ENCODE data around the gene GBX2.

The GBX2 gene

GRCh38 chr2:236180831-236181453 is 12.8 kb upstream of the GBX2 start:
- no peak for DNase-seq (ENCODE audit: low read depth)

DNA sequence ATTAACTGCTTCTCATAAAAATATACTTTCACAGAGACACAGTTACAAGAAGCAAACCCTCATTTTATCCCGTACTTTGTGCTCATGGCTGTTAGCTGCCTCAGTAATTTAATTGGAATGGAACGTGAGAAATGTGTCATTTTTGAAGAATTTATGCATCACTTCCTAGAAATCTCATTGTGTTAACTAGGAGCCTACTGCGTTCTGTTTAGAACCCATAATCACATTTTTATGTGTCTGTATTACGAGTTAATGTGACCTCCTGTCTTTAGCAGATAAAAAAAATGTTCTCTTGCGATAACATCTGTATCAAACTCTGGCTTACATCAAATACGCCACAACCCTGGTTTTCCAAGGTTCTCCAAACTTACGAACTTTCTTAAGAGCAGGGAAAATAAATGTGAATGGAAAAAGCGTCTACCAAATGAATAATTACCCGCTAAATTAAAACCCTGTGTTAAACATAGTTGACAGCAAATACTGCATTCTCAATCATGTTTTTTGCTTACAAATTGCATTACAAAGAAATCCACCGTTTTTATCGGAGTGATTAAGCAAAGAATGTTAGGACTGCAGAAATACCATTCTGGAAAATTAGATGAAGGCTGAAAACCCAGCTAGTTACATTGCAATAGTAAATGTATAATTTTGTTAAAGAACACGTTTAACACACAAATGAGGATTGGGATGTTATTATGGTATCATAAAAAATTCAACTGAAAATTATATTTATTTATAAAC is 12.1 kb upstream of the GBX2 start:
- no peak for DNase-seq (ENCODE audit: low read depth)

GRCh38 chr2:236179236-236180075 is 11.3 kb upstream of the GBX2 start:
- DNase-seq (ENCODE audit: low read depth), result no peak

- no peak for DNase-seq (ENCODE audit: low read depth)
Measured at GRCh38 chr2:236178890-236179235, 10.7 kb upstream of the GBX2 start.

DNA sequence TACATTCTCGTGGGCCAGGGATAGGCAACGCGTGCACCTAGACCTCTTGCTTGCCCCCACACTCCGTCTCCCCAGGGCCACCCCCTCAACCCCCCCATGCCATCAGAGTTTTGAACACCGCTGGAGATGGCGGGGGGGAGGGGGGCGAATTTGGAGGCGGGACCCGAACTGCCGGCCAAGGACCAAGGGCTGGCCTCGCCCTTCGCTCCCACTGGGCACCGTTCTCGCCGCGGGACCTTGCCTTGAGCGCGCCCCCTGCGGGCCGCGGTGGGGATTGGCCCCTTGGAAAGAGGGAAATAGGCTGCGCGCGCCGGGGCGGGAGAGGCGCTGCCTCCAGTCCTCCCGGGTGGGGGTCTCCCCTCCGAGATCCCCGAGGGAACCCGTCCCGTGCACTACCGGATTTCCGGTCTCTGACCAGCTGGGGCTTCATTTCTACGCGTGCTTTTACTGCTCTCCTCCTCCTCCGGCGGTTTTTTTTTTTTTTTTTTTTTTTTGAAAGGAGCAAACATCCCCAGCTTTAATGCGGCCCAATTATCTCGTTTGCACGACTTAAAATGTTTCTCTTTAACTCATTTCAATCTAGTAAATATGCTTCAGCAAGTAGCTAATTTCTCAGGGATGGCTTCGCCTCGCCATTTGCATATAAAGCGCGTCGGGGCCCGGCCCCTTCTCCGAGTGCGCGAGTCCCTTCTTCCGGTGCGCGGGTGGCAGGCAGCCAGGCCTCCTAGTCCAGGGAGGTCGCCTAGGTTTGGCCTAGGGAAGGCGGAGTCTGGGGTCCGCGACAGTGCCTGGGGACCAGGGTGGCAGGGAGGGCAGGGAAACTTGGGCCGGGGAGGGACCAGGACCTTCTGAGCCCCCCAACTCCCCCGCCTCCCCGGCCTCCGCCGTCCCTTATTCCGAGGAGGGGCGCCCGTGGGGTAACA is 10.0 kb upstream of the GBX2 start:
- DNase-seq (ENCODE audit: low read depth), result no peak

DNA sequence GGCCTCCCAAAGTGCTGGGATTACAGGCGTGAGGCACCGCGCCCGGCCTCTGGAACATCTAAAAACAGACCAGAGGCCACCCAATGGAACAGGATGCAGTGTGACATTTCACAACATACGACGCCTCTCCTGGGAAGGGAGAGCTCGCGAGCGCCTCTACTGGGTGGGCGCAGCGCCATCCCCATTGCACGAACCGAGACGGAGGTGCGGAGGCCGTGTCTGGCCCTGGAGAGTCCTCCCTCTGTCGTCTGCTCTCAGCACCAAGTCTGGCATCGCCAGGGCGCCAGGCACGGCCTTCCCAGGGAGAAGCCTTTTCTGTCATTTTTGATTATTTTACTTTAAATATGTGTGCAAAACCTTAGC is 9.4 kb upstream of the GBX2 start:
- DNase-seq (ENCODE audit: low read depth), result no peak

DNA sequence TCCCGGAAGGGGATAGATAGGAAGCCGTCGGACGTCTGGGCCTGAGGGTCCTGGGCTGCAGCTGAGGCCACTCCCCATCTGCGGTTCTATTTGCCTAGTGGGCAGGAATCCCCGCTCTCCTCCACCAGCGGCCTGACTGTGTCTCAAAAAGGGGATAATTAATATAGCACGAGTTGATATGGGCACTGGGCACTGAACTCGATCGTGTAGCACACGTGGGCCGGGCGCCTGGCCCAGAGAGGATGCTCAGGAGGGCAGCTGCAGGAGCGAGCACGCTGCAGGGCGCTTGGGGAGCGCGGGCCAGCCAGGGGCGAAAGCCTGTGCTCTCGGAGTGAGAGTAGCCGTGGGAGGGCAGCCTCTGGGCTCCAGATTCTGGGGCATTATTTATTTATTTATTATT is 8.8 kb upstream of the GBX2 start:
- DNase-seq (ENCODE audit: low read depth), result no peak

DNA sequence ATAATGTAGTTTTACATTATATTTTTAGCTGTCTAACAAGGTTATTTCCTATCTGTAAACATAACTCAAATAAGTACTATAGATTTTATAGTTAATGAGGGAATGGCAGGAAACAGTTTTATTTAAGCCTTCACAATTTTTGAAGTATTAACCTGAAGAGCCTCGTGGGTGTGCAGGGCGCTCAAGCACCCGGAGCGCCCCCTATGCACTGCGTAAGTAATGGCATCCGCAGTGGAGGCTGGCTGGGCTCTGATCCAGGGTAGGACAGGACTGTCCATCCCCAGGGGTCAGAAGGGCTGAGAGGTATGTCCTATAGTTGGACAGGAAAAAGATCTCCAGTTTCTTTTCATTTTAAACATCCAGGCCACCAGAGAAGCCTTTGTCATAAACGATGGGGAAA is 8.2 kb upstream of the GBX2 start:
- no peak for DNase-seq (ENCODE audit: low read depth)

DNA sequence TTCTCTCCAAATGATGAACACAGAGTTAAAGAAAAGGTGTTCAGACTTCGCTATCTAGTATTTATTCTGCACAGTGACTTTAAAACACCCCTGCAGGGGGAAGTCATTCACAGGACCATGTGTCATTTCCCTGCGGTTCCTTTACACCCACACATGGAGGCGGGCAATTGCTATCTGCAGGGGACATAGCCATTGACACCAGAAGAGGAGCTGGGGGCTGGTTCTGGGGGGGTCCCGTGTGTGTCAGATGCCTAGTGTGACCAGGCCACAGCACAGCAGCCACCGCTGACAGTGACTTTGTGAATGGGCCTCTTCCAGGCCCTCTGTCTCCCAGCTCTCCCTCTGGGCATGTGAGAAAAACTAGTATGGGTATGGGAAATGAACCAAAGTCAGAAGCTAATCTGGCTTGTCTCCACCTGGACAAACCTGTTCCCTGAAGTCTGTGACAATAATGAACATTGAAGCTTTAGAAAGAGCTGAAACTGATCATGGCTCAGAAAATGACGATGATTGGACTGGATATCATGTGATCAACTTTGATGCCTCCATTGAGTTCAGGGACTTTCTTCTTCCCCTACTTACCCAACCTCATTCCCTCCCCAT is 7.5 kb upstream of the GBX2 start:
- DNase-seq (ENCODE audit: low read depth), result no peak

- DNase-seq (ENCODE audit: low read depth), result no peak
Measured at GRCh38 chr2:236173729-236174607, 5.8 kb upstream of the GBX2 start.

DNA sequence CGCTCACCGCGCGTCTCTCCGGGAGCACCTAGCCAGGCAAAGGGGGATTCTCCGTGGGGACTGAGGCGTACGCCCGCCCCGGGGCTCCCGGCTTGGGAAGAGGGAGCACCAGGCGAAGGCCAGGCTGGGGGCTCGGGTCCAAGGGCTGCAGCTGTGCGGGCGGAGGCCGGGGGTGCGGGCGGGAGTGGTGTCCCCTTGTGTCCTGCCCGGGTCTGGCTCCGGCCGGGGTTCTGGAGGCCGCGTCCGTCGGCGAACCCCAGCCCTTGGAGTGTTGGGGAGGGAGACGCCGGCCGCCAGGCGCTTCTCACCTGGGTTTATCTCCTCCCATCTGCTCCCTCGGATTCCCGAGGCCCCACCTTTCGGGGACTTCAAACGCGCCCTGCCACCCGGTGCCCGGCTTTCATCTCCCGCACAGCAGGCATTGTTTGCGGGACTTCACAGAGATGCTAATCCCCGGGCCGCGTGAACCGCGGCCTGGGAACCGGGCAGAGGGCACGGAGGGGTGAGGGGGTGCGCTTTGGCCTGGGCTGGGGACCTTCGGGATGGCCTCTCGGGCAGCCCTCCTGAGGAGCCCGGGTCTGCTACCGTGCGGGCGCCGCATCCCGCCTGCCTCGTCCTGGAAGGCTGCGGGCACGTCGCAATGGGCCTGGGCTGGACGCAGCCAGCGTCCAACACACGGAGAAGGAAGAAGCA is 5.0 kb upstream of the GBX2 start:
- DNase-seq (ENCODE audit: low read depth), result no peak

DNA sequence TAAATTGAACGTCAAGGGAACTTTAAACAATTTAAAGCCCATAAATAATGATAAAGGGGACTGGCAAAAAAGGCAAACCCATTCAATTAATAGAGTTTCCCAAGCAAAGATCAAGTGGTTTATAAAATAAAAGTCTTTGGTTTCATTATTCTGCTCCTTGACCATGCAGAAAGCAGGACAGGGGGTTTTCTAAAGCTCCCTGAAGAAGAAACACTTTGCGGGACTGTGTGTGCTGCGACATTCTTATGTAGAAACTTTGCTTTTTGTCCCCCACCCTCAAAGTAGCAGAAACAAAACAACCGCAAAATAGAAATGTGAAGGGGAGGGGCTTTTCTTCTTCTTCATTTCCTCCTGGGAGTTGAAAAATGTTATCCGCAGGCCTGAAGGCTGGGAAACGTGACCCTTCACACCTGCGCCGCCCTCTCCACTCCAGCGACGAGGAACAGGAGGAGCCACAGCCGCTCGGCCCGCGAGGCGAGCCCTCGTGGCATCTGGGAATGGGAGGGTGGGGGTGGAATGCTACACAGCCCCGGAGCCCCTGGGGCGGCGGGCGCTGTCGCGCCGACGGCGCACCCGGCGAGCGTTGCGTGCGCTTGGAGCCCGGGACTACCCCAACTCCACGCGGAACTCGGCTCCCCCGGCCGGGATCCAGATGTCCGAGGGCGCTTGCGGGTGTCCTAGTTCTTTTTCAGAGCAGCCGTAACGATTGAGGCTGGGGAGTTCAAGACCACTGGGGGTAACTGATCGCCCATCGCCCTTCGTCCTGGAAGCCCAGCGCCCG is 4.3 kb upstream of the GBX2 start:
- DNase-seq (ENCODE audit: low read depth), result no peak

DNA sequence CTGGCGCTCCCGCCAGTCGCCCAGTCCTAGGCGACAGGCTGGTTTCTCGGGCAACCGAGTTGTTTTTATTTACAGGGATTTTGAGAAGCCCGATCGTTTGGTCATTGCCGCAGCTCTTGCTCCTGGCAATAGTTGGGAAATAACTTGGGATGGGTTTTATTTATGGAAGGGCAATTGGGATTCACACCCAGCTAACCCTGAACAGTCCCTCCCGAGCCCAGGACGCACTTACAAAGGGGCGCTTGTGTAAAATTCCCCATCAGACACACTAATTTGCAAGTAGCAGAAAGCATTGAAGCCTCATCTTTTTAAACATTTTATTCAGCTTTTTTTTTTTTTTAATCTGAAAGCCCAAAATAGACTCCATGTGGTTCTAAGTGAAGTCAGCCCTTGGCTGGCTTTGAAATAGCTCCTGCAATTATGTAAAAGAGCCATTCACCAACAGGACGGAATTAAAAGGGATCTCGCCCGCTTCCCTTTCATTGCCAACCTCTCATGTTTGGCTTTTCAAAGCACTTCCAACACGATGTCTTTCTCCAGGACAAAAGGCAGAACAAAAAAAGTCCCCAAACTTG is 3.6 kb upstream of the GBX2 start:
- no peak for DNase-seq (ENCODE audit: low read depth)

DNA sequence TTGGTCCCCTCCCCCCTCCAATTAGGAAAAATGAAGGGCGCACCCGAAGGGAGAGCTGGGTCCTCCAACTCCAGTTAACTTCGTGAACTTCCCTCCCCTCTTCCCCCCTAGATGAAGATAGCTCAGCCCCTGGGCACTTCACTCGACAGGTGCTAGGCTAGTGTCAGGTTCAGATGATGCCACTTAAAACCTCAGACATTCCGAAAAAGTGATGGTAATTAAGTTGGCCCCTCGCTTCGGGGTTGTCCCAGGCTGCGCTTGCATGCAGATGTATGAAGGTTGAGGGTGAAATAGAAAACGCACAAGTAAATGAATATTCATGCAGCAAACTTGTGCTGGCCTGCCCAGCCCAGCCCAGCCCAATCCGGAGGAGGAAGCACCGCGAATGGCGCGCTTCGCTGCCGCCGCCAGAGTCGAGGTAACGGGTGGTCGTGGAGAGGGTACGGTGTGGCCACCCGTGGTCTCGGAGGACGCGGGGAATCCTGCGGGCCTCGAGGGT is 3.0 kb upstream of the GBX2 start:
- no peak for DNase-seq (ENCODE audit: low read depth)

DNA sequence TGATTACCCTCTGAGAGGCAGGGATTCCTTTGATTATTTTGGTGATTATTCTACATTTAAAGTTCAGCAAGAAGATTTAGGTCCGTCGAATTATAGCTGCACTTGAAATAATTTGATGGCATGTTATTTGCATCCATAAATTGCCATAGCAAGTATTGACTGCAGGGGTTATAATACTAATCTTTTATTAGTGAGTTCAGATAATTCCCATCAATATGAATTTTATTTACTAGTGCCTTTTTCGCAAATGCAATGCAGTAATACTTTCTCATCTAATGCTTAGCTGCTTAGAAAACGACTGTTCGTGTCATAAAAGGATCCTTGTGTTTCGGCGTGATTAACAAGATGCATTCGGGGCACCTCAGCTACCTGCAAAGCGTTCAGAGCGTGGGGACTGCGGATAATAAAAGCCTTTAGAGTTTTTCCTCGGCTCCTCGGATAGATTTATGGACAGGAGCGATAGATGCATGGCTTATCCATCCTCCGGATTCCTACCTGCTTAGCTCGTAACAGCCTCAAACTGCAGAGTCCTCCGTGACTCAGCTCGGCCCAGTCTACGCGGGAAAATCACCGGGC is 2.5 kb upstream of the GBX2 start:
- no peak for DNase-seq (ENCODE audit: low read depth)

DNA sequence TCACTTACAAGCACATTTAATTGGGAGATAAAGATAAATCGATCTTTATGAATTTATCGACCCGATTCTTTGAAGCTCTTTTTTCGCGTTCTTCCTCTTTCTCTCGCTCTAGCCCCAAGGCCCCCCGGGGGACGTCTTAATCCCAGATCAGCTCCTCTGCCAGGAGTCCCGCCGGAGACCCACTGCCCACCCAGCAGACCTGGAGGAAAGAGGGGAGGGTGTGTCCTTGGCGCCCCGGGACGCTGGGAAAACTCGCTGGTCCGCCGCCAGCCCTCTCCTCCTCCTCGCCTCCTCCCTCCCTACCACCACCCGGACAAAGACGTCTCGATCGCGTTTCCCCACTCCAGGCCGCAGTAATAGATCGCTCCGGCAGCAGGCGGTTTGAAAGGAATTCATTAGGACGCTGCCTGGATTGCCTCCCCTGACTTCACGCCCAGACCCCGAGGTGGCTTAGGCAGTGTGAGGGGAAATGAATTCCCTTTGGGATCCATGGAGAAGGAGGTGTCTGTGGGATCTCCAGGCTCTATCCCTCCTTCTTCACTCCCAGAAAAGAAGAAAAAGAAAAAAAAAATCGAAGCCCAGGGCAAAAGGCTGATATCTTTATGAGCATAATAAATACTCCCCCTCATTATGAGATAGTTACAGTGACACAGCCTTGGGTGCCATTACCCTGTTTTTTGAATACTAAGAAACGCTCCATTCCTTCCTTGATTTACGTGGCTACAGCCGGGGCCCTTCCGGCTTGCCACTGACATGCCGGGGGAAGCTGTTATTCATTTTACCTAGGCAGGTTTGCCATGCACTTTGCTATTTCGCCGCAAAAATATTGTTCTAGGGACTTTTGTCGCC is 1.8 kb upstream of the GBX2 start:
- no peak for DNase-seq (ENCODE audit: low read depth)

- no peak for DNase-seq (ENCODE audit: low read depth)
Measured at GRCh38 chr2:236169151-236169721, 1.1 kb upstream of the GBX2 start.

All from activated gamma-delta T cell treated with anti-CD3 and anti-CD28 coated beads, Interleukin-2, amount 50 U/mL, for 16 hours (primary cell).